NCI-H526 treated with DMSO at 0.1 percent for 48 hours (cell line): Measurements from ENCODE around the gene KCND3.

ENCODE experiments used
- DNase-seq: peaks from one replicate; lab custom pipeline; 2025; lab: John Stamatoyannopoulos, UW

Gene KCND3

DNA sequence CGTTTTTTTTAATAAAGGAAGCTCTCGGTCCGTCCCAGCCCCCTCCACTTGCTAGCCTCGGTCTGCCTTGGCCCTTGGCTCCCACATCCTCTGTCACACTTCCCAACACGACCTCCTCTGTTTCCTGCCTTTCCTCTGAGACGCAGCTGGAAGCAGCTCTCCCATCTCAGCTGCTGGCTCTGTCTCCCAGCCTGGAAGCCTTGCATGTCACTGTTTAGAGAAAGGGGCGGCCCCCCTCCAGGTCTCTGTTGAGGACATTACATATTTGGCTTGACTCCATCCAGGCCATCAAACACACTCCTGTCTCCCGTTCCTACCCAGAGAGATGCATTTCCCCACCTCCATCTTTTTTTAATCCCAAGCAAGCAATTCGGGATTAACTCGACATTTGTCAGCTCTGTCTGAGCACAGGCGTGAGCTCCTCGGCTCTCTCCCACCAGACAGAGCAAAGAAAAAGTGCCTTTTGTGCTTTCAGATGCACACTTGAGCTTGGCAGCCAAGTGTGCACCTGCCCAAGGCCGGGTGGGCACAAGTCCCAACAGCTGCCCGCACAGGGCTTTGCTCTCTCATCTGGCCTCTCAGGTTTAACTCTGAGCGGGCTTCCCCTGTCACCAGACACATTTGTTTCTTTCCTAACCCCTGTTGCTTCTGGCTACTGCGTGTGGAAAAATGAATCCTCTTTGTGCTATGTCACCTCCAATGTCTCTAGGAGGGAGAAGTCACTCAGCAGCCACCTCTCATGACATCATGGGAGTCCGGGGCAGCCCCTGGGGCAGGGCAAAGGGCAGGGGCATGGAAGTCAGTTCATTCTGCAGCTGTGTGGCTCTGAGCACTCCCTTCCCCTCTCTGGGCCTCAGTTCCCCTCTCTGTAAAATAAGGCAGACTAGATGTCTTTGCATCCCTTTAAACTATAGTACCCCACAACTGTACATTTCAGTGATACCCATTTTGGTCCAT lies 108.3 kb downstream of the KCND3 start:
- DNase-seq, result no peak

DNA sequence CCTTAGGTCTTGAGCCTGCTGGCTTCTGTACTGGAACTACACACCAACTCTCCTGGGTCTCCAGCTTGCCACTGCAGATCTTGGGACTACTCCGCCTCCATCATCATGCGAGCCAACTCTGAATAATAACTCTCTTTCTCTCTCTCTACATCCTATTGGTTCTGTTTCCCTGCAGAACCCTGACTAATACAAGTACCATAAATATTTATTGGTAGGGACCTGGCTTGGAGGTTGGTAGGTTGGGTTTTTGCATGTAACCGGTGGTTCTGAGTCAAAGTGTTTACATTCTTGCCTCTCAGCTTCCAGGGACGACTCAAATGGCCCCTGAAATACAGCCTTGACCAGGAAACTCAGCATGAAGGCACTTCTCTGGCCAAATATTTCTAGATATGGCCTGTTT lies 110.4 kb downstream of the KCND3 start:
- no peak for DNase-seq

DNA sequence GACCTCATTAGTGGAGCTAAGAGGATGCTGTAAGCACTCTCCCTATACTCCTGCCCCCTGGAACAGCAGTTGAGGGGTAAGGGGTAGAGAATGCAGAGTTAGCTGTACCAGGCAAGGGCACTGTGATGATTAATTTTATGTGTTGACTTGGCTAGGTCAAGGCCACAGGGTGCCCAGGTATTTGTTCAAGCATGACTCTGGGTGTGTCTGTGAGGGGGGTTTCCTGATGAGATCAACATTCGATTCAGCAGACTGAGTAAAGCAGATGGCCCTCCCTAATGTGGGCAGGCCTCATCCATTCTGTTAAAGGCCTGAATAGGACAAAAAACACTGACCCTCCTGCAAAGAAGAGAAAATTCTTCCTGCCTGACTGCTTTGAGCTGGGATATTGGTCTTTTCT lies 110.8 kb downstream of the KCND3 start:
- DNase-seq, result no peak

DNA sequence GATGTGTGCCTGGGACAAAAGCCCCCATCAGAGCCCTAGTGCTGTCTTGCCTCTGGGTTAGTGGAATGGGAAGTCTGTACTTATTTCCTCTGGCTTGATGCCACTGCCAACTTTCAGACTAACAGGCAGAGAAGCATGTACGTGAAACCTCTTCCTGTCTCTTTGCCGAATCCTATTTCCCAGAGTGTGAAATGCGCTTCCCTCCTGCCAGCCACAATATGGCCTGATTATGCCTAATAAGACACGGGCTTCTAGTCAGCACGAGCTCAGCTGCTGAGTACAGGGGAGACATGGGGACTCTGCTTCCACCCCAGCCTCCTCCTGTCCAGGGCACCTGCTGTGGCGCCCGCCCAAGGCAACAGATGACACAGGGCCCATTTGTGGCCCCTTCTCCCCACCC lies 111.4 kb downstream of the KCND3 start:
- DNase-seq, result no peak

DNA sequence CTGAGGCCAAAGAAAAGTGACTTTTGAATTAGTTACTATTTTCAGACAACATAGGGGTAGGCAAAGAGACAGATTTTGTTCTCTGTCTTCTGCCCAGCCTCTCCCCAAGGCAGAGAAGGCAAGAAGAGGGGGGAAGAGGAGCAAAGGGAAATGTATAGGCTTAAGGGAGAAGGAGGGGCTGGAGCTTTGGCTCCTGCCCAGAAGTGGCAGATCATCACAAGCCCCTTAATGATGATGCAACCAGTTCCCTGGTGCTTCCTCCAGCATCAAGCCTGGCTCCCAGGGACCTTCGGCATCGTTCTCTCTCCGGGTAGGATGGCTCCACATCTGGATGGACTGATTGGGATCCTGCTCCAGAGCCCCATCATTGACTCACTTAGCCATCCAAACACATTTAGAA lies 112.8 kb downstream of the KCND3 start:
- no peak for DNase-seq

DNA sequence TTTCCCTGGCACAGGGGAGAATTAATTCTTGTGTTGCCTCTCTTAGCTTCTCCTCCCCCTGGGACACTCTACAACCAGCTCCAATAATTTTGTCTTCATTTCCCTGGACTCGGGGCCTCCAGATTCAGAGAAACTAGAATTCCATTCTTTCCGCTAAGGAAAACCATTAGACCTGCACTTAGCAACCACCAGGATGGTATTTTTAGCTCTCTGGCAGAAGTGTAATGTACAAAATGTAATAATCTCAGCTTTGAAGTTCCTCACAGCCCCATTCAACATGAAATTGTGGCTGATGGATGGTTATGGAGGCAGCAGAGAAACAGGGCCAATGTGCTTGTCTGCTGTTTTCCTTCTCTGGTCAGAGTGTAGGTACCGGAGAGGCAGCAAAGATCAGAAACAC lies 113.8 kb downstream of the KCND3 start:
- DNase-seq, result no peak

DNA sequence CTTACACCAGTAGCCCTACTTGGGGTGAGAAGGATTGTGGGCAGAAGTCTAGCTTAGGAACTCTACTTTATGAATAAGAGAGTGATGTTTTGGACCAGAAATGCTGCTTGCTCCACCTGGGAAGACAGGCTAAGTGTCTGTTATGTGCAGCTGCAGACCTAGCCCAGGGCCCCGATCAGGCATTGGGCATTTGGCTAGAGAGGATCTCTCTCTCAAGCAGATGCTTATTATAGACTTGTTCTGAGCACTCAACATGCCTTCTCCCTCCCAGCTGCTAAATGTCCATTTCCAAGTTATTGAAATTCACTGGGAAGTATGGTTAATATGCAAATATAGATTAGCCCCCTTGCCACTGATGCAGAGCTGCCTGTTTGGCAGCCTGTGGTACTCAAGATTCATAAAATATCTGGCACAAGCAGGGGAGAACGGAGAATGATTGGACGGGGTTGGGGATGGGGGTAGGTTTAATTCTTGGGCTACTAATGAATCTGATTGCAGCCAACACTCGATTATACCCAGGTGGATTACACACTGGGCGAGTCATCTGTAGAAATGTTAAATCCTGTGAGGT lies 115.9 kb downstream of the KCND3 start:
- peak; percentile 78 for DNase-seq

DNA sequence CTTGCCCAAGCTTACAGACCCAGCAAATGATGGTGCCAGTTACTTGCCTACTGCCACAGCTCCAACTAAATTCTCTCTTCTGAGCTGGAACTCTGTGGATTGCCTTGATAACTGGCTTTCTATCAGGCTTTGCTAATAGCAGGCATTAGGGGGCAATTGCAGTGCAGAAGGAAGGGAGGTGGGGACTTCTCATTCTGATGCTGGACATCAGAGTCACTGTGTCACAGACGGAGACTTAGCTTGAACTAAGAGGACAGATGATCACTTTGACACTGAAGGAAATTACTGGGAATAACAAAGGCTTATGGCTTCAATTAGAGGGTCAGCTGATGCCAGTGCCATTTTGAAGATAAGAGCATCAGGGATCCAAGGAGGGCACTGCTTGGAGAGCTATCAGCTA lies 119.3 kb downstream of the KCND3 start:
- DNase-seq, result no peak

DNA sequence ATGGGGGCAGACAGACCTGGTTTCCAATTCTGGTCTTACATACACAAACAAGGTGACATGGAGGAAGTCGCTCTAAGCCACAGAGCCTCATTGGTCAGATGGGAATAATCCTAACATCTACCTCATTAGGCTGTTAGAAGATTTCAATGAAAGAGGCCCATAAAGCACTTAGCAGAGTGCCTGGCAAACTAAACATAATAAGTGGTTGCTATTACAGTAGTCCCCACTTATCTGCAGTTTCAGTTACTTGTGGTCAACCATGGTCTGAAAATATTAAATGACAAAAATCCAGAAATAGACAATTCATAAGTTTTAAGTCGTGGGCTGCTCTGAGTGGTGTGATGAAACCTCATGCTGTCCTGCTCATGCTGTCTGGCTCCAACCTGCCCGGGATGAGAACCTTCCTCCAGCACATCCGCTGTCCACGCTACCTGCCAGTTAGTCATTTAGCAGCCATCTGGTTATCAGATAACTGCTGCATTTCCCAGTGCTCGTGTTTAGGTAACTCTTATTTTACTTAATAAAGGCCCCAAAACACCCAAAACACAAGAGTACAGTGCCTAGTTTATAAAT lies 121.5 kb downstream of the KCND3 start:
- no peak for DNase-seq

DNA sequence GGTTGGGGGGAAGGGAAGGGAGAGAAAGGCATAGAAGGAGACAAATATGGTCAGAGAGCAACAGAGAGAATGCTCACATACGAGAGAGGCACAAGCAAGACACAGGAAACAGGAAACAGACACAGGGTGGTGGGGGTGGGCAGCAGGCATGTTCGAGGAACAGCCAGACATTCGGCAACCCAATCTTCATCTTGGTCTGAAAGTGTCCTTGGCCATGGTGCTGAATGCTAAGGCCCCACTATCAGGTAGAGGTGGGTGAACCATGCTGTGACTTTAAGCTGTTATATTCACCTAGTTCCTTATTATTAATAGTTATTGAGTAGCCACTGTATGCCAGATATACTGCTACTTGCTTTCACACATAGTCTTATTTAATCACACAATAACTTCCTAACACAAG lies 124.6 kb downstream of the KCND3 start:
- no peak for DNase-seq

DNA sequence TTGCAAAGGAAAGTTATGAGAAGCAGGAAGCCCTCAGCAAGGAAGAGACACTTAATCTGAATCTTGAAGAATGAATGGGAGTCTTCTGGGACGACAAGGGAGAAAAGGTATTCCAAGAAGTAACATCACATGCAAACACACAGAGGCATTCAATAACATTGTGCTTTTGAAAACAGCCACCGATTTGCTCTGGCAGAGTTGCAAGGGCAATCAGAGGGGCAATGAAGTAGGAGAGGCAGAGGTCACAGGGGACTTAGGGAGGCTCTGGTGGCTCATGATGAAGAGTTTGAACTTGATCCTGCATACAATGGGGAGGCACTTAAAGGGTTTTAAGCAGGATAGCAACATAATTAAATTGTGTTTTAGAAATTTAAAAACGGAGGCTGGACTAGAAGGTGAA lies 126.1 kb downstream of the KCND3 start:
- no peak for DNase-seq

DNA sequence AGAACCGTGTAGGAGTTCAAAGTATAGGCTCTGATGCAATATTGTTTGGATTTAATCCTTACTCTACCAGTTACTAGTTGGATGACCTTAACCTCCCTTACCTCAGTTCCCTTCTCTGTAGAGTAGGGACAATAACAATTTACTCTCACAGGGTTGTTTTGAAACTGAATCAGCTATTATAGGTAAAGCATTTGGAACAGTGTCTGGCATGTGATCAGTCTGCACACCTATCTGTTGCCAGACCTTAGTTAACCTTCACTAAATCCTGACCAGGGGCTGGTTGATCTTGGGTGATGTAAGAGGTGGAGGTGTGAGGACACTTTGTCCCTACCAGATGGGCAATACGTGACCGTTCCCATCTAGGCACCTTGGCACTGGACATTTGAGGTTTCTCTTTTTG lies 126.9 kb downstream of the KCND3 start:
- no peak for DNase-seq

DNA sequence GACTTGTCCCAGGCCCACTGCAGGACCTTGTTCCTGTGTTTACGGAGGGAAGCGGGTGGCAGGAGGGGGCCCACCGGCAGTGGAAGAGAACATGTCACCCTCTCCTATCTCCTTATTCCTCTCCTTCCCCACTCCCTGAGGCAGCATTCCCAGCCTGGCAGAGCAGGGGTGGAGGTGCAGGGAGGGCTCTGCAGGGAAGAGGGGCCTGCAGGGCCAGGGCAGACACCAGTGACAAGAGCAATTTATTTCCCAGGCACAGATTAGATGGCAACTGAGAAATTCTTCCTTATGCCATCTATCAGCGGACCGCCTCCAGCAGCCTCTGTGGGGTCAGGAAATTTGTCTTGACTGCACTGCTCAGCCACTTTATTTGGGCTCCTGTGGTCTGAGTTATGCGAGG lies 127.9 kb downstream of the KCND3 start:
- DNase-seq, result no peak

DNA sequence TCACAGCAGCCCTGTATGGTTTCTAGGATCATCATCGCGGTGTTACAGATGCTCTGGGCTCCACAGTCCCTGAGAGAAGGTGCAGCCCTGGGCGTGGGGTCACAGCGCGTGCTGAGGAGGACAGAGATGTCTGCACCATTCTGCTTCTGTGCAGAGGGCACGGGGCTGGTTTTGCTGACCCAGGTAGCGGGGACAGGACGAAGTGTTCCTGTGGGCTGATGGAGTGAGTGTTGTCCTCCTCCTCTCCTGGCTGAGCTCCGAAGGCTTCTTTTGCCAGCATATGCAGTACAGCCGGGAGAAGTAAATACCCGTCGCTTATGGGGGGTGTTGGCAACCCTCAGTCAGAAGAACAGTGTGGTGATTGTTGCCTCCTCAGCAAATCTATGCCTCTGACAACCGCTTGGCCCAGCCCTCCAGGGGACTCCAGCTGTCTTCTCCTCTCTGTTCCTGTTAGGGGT lies 132.2 kb downstream of the KCND3 start:
- no peak for DNase-seq

DNA sequence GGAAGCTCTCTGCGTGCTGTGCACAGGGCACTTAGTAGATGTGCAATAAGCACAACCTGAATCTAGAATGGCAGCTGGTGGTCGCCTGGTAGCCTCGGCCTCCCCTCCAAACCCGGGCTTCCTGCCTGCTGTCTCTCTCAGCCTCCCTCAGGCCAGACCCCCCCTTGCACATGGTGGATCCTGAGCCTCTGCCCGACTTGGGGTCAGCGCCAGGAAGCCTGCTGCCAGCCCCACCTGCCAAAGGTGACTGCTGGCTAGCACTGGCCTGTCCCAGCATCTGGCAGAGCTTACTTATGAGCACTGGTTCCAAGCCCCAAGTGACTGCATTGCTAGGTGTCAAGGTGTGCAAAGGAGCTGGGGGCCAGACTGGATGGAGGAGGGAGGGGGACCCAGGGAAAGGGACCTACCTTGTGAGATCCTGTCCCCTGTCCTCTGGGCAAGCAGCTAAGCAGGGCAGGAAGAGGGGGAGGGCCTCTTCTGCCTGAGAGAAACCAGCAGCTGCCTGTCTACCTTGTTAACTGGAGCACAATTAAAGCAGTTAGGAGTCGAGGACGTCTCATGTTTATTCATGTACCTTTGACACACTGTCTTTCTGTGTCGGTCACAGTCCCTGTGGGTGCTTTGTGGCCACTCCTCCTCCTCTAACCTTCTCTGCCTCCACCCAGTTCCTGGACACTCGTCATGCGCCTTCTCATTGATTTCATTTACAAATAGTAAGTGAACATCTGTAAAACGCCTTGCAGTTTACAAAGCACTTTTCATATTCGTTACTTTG lies 132.9 kb downstream of the KCND3 start:
- peak; percentile 69 for DNase-seq

DNA sequence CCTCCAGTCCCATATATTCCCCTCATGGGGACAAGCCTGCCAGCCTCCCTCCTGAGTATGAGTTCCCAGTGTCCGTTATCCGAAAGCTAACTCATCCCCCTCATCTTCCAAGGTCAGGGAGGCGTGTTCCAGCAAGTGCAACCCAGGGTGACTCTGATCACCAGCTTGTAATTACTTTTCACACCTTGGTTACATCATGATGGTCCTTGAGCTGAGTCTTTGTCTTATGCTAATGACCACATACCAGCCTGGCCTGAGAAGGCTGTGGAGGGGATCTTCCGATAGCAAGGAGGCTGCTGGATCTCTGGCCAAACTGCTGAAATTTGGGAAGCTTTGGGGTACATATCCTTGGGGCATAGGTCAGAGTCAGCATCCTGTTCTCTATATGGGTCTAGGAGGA lies 134.2 kb downstream of the KCND3 start:
- no peak for DNase-seq

DNA sequence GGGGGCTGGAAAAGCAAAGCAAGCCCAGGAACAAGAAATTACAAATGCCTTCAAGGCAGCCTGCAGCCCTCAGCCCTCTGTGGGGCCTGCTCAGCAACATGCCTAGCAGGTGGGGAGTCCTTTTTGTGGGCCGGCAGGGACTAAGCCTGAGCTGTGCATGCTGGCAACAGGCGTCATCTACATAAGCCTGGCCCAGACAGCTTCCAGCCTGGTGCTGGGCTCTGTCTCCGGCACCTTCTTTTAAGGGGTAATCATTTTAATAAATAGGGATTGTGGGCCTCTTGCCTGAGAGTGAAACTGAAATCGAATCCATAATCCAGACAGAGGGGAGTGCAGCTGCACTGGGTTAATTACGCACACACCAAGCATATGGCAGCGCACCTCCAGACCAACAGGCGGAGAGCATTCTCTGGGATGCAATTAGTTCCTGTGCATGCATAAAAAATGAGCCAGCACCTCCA lies 137.2 kb downstream of the KCND3 start:
- DNase-seq, result no peak

DNA sequence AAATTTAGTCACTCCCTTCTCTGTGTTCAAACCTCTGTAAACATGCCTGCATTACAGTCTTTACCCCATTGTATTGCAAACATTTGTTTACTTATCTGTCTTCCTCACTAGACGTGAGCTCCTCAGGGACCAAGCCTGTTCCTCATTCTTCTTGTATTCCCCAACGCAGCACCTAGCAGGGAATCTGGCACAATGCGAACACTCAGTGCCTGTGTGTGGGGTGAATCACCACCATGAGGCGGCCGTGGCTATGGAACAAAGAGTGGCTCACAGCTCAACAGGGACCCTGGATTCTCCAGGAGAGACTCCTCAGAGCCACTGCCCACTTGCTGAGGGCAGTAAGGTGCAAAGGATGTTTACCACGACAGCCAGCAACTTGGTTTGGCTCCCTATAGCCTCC lies 137.9 kb downstream of the KCND3 start:
- no peak for DNase-seq

DNA sequence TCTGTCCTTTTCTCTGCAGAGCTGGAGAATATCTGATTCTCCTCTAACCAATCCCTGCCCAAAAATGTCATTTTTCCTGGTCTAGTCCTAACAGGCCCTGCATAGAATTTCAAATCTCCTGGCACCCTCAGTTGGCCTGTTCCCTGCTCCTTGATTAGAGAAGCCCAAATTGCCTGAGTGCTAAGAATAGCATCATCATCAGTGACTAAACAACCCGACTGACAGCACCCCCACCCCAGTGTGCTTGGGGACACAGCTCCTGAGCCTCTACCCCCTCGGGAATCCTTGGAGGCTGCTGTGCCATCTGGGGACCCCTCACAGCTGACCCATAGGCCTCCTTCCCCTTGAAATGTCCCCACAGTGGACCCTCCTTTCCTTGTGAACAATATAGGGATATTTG lies 139.4 kb downstream of the KCND3 start:
- no peak for DNase-seq

DNA sequence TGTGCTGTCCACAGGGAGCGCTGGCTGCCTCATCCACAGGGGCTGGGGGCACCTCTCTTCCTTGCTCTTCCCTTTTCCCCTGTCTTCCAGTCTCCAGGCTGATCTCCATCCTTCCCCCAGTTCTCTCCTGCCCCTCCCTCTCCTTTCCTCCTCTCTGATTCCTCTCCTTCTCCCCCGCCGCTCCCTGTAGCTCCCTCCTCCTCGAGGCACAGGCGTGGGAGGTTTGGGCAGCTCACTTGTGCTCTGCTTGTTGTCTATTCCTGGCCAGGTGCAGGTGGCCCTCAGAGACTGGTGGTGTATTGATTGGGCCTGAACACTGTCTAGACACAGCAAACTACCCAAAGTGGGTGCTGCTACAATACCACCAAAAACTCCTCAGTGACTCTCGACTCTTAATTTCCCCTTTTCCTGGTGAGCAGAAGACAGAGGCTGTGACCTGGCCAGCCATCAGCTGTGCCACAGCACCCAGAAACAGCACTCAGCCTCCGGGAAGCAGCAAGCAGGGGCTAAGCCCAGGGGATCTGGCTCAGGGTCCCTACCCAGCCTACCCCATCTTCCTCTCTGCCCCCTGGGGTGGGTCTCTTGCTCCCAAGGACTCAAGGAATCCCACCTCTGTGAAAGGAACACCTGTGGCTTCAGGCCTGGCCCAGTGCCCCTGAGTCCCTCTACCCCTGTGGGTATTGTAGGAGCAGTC lies 140.5 kb downstream of the KCND3 start:
- DNase-seq, result no peak

DNA sequence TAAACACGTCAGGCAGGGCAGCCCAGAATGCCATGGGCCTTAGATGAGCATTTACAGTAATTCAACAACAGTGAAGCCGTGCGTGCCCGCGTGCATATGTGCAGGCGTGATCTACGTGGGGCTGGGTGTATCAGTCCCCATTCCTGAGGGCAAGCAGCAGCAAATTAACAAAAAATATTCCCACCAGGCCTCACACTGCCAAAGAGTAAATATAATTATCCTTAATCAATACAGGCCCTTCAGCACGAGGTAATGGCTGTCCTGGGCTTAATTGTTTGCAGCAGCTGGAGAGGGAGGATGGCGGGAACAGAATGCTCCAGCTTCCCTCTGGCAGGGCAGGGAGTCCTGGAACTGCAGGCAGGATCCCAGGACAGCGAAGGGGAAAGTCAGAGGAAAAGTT lies 142.0 kb downstream of the KCND3 start:
- DNase-seq, result no peak

DNA sequence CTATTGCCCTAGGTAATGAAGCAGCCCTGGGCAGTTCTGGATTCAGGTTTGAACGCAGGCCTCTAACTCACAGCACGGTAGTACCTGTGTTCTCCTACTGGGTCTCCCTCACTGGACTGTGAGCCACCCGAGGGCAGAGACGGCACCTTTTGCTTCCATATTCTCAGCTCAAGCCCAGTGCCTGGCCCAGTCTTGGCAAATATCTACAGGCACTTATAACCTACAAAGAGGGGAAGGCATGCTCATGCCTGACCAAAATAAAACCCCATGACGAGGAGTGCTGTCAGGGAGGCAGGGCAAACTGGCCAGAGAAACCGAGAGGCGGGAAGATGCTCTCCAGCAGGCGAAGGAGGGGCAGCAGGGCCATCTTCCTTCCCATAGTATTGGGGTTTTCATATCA lies 142.6 kb downstream of the KCND3 start:
- no peak for DNase-seq
